OCI-LY1 (cell line): Measurements from ENCODE around the gene FOXL3.

Experiments
- H2AFZ ChIP-seq: fragments of 200-600 bp; sonication (generic), shearing (Covaris generic); 2 replicates; pipeline ENCODE4 v1.6.0; 2014; ENCODE audit warnings: antibody characterized with exemption, mild to moderate bottlenecking, low read length
- H3F3A ChIP-seq: fragments of 200-600 bp; sonication (generic), shearing (Covaris generic); 2 replicates; pipeline ENCODE4 v1.6.0; 2014; ENCODE audit warnings: mild to moderate bottlenecking, antibody characterized with exemption, low read length, moderate library complexity; ENCODE audit not compliant: insufficient read depth
- H3K27ac ChIP-seq: fragments of 200-600 bp; sonication (generic); 2 replicates; pipeline ENCODE4 v1.5.1; 2014; ENCODE audit warnings: low read length, mixed run types, mild to moderate bottlenecking, low read depth; ENCODE audit not compliant: poor library complexity, severe bottlenecking
- H3K27me3 ChIP-seq: fragments of 200-600 bp; sonication (generic); 2 replicates; pipeline ENCODE4 v1.6.0; 2014; ENCODE audit warnings: antibody characterized with exemption, mild to moderate bottlenecking, low read length, moderate library complexity; ENCODE audit not compliant: insufficient read depth
- H3K36me3 ChIP-seq: fragments of 200-600 bp; sonication (generic); 2 replicates; pipeline ENCODE4 v1.6.1; 2014; ENCODE audit warnings: mild to moderate bottlenecking, antibody characterized with exemption, low read length, moderate library complexity, mixed read lengths; ENCODE audit not compliant: insufficient read depth
- H3K4me1 ChIP-seq: fragments of 200-600 bp; sonication (generic); 2 replicates; pipeline ENCODE4 v1.5.1; 2014; ENCODE audit warnings: mild to moderate bottlenecking, low read length, moderate library complexity; ENCODE audit not compliant: insufficient read depth, severe bottlenecking
- H3K4me2 ChIP-seq: fragments of 200-600 bp; sonication (generic), shearing (Covaris generic); 2 replicates; pipeline ENCODE4 v1.6.1; 2014; ENCODE audit warnings: low read length
- H3K4me3 ChIP-seq: fragments of 200-600 bp; sonication (generic); 2 replicates; pipeline ENCODE4 v1.5.1; 2014; ENCODE audit warnings: low read length, low read depth, mild to moderate bottlenecking, mixed read lengths; ENCODE audit not compliant: poor library complexity, severe bottlenecking
- H3K79me2 ChIP-seq: fragments of 200-600 bp; shearing (Covaris generic); 2 replicates; pipeline ENCODE4 v1.6.1; 2016; ENCODE audit warnings: mixed run types, low read length, mixed read lengths; ENCODE audit not compliant: insufficient read depth
- H3K9ac ChIP-seq: fragments of 200-600 bp; sonication (generic), shearing (Covaris generic); 2 replicates; pipeline ENCODE4 v1.6.1; 2014; ENCODE audit warnings: mild to moderate bottlenecking, low read length, mixed read lengths
- H3K9me2 ChIP-seq: fragments of 200-600 bp; sonication (generic), shearing (Covaris generic); 2 replicates; pipeline ENCODE4 v1.6.1; 2014; ENCODE audit warnings: low read depth, mild to moderate bottlenecking, low read length, mixed read lengths
- H3K9me3 ChIP-seq: fragments of 200-600 bp; shearing (Covaris generic); 2 replicates; pipeline ENCODE4 v1.6.1; 2014; ENCODE audit warnings: low read length, mixed read lengths
- H4K20me1 ChIP-seq: fragments of 200-600 bp; sonication (generic), shearing (Covaris generic); 2 replicates; pipeline ENCODE4 v1.6.0; 2016; ENCODE audit warnings: mild to moderate bottlenecking, low read length; ENCODE audit not compliant: insufficient read depth
- CTCF ChIP-seq: fragments of 200-600 bp; sonication (generic), shearing (Covaris generic); IDR thresholded peaks from 2 replicates; pipeline ENCODE4 v1.5.1; 2017; ENCODE audit warnings: mild to moderate bottlenecking, antibody characterized with exemption, low read length, moderate library complexity, mixed read lengths
- EZH2 ChIP-seq: fragments of 200-600 bp; sonication (generic), shearing (Covaris generic); IDR thresholded peaks from 2 replicates; pipeline ENCODE4 v1.8.0; 2017; ENCODE audit warnings: borderline replicate concordance, mixed run types, mild to moderate bottlenecking, antibody characterized with exemption, low read length, moderate library complexity, mixed read lengths

FOXL3 gene

GRCh38 chr7:327233-327931 is 37.4 kb downstream of the FOXL3 start:
- H3K9me2 ChIP-seq, result no peaks in the 10 kb centered on the region
- no peak overlapping the region for H3K4me3 ChIP-seq
- no peaks in the 10 kb centered on the region for H4K20me1 ChIP-seq
- no peak overlapping the region for H3K4me2 ChIP-seq
- H3K36me3 ChIP-seq, result no peaks in the 10 kb centered on the region
- H2AFZ ChIP-seq, result no peak overlapping the region
- H3K79me2 ChIP-seq, result no peaks in the 10 kb centered on the region
- H3F3A ChIP-seq, result no peaks in the 10 kb centered on the region
- H3K9ac ChIP-seq, result no peak overlapping the region
- TF ChIP-seq CTCF (no peak), EZH2 (no peak)
- no peaks in the 10 kb centered on the region; the same call in none of the 2 replicates for H3K27me3 ChIP-seq
- no peaks in the 10 kb centered on the region for H3K9me3 ChIP-seq
- H3K27ac ChIP-seq, result no peak overlapping the region
- H3K4me1 ChIP-seq, result no peaks in the 10 kb centered on the region

GRCh38 chr7:327991-328702 is 38.2 kb downstream of the FOXL3 start:
- Histone ChIP-seq H3K9ac (no peak overlapping the region), H4K20me1 (no peaks in the 10 kb centered on the region), H3K9me3 (no peaks in the 10 kb centered on the region), H3K27me3 (no peaks in the 10 kb centered on the region; the same call in none of the 2 replicates), H3K79me2 (no peaks in the 10 kb centered on the region), H3K36me3 (no peaks in the 10 kb centered on the region), H3F3A (no peaks in the 10 kb centered on the region), H3K9me2 (no peaks in the 10 kb centered on the region), H2AFZ (no peak overlapping the region), H3K4me1 (no peaks in the 10 kb centered on the region), H3K27ac (no peak overlapping the region), H3K4me3 (no peak overlapping the region), H3K4me2 (no peak overlapping the region)
- TF ChIP-seq EZH2, result no peak
- TF ChIP-seq CTCF, result no peak

- Histone ChIP-seq H3K4me3 (no peak overlapping the region), H3K4me2 (no peak overlapping the region), H2AFZ (no peak overlapping the region), H3K9ac (no peak overlapping the region), H3F3A (0 out of 2 replicates have a peak, but pooled peaks cover 4% of the 10 kb centered on the region), H3K4me1 (no peaks in the 10 kb centered on the region), H3K27me3 (no peaks in the 10 kb centered on the region; the same call in 1 of the 2 replicates), H3K79me2 (no peaks in the 10 kb centered on the region), H3K9me2 (no peaks in the 10 kb centered on the region), H3K27ac (no peak overlapping the region), H3K9me3 (no peaks in the 10 kb centered on the region), H4K20me1 (no peaks in the 10 kb centered on the region), H3K36me3 (no peaks in the 10 kb centered on the region)
- TF ChIP-seq CTCF (no peak), EZH2 (no peak)
These were observed 39.8 kb downstream of the FOXL3 start for GRCh38 chr7:329691-330281.
